Bone marrow (tissue), 2 donors: ENCODE data around the gene MARCHF10.
"Not testable (repeated sequence)": the region's sequence is repeated elsewhere in the genome, so short reads cannot be mapped to it uniquely, and the experiment has no call there.

Experiments used
- DNase-seq, 2 donors: peaks; one replicate each; lab custom pipeline; 2025; lab: John Stamatoyannopoulos, UW

Gene MARCHF10, protein sequence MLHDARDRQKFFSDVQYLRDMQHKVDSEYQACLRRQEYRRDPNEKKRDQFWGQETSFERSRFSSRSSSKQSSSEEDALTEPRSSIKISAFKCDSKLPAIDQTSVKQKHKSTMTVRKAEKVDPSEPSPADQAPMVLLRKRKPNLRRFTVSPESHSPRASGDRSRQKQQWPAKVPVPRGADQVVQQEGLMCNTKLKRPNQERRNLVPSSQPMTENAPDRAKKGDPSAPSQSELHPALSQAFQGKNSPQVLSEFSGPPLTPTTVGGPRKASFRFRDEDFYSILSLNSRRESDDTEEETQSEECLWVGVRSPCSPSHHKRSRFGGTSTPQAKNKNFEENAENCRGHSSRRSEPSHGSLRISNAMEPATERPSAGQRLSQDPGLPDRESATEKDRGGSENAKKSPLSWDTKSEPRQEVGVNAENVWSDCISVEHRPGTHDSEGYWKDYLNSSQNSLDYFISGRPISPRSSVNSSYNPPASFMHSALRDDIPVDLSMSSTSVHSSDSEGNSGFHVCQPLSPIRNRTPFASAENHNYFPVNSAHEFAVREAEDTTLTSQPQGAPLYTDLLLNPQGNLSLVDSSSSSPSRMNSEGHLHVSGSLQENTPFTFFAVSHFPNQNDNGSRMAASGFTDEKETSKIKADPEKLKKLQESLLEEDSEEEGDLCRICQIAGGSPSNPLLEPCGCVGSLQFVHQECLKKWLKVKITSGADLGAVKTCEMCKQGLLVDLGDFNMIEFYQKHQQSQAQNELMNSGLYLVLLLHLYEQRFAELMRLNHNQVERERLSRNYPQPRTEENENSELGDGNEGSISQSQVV

DNA sequence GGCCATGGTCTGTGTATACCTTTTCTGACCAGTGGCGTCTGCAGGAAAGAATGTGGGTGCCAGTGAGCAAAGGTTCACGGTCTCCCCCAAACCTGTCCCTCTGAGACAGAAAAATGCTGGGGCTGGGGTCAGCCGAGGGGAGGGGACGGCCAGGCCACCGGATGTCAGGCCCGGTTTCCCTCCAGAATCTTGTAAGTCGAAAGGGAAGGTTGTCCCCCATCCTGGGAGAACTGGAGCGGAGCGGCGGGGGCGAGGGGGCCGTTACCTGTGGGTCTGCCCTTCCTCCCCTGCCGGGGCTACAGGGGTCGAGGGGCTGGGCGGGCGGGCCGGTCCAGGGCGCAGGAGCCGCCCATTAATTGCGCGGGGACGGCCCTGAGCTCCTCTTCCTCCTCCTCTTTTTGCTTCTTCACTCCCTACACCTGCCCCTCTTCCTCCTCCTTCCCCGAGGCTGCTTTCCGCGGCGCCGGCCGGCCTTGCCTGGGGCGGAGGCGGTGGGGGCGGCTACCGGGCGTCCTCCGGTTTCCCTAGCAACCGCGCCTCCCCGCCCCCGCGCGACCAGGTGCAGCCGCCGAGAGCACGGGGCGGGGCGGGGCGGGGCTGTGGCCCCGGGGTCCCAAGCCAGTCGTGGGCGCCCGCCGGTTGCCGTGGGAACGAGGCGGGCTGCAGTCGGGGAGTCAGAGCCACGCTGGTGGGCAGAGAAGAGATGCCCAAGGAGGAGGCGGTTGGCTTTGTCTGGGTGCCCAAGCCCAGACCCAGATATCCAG, at the start of gene MARCHF10:
MARCHF10 (minus strand) TSS at position 503 of the 764 bp plus-strand sequence. CDS start 6,579 bp downstream, outside the sequence.
- DNase-seq: no peak

DNA sequence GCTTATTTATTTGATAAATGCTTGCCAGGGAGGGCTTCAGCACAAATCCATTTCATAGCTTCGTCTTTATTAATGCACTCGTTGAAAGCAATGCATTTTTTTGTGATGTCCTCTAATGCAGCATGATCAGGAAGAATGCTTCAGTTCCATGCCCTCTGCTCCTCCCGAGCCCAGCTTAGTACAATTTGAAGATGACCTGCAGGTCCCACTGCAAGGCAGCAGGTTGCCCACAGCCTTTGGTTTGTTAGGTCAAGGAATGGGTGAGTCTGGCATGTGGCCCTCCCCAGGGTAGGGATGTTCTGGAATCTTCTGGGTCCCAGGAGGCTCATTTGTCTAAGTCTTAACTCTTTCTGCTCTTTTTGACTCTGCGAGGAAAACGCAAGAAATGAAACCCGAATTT, 49.4 kb upstream of the MARCHF10 start:
- DNase-seq: no peak

DNA sequence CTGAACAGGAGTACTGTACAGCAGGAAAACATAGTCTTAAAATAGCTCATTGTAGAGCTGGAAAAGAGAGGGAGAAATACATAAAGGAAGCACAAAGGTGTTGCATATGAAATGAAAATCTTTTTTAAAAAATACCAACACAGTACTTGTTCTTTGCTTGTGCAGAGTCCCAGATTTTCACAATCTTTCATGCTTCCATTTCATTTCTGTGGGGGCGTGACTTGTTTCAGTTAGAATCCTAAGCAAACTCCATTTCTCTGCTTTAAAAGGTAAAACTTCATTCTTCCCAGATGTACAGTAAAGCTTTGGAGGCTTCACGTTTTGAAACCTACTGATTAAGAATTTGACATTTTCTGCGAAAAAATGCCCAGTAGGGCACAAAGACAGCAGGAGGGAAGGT, 48.5 kb upstream of the MARCHF10 start:
- no peak for DNase-seq

DNA sequence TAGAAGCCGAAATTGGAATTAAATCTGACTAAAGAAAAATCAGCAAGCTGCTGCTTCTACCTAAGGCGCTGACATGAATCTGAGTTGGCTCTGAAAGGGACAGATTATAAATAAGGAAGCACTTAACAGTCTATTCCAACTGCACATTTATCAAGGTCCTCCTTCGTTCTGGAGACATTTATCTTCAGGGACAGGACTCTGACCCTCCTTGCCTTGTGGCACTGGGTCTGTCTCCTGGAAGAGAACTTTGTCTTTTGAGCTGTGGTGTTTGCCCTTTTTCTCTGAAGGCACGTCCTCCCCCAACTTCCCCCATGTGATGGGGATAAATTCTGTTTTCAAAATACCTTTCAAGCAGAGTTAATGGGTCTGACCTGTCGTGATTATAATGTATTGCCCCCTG, 47.0 kb upstream of the MARCHF10 start:
- DNase-seq: no peak

DNA sequence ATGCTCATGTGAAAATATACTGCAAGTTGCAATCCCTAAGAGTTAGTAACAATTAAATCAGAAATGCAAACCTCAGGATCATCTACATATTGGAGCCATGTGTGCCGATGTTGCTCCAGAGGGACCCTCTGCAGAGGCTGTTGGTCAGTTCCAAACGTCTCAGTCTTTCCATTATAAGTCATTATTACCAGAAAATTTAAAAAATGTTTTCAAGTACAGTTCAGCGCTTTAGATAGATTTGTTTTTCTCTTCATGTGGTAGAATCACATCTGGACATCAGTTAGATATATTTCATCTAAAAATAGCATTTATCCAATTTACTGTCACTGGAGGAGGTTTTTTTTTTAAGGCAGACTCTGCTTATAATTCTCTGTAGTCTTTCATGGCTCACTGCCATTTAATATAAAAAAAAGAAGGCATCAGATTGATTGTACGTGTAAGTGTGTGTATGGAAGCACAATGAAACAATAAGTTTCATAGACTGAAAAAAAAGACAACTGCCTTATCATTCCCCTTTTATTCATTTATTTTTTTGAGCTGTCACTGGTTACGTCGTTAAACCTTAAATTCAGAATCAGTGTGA, 46.1 kb upstream of the MARCHF10 start:
- no peak for DNase-seq

DNA sequence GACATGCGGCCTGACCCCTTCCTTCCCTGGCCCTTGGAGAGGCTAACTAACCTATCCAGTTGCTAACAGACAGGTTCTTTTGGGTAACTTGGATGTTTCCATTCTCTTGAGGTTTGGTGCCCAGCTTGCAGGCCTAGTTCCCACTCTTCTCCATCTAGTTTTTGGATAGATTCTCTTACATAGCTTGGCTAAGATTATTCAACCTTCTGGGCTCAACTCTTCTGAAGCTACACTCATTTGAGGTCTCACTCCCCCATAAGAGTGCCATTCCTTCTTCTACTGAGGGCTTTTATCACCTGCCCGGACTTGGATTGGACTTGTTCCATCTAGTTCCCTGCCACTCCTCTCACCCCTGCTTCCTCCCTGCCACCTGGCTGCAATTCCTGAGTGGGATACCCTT, 44.1 kb upstream of the MARCHF10 start:
- DNase-seq: no peak

DNA sequence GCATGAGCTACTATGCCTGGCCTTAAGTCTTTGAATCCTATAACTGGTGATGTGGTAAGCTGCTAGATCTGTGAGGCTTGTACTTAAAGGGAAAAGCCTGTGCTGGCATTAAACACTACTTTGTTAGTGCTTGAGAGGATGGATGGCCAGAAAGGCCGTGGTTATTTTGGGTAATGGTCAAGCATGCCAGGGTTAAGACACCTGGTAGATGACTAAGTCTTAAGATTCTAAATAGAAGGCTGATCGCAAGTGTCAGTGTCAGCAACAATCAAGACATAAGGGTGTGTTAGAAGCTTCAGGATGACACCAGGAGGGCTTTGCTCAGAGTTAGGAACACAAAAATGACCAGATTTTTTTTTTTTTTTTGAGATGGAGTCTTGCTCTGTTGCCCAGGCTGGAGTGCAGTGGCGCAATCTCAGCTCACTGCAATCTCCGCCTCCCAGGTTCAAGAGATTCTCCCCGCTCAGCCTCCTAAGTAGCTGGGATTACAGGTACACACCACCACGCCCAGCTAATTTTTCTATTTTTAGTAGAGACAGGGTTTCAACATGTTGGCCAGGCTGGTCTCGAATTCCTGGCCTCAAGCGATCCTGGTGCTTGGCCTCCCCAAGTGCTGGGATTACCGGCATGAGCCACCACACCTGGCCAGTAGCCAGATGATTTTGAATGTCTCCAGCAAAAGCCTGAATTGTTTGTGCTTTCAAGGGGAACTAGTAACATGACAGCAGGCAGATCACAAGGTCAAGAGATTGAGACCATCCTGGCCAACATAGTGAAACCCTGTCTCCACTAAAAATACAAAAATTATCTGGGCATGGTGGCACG, 41.7 kb upstream of the MARCHF10 start:
- not testable (repeated sequence) for DNase-seq

DNA sequence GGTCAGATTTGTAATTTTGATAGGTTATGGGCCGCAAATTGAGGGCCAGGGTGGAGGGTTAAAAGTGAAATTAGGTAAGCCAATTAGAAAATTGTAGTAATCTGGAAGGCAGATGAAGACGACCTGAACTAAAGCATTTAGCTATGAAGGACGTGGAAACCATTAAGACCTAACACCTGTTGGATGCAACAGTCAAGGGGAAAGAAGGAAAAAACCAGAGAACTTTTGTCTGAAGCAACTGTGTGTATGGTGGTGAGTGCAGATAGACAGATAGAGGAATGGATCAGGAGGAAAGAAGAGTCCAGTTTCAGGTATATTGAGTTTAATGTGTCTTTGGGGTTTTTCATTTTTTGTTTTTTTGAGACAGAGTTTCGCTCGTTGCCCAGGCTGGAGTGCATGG, 40.2 kb upstream of the MARCHF10 start:
- no peak for DNase-seq

DNA sequence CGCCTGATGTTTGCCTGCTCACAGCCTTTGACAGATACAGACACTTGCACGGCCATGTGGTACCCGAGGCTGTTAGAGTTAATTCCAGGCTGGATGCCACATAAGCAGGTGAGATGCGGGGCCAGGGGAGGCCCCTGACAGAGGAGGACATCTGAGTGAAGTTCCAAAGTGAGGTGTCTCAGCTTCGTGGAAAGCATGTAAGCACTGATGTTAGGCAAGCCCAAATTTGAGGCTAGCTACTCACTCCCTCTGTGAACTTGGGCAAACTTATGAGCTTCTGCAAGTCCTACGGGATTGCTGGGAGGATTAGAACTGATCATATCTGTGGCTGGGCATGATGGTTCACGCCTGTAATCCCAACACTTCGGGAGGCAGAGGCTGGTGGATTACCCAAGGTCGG, 39.3 kb upstream of the MARCHF10 start:
- no peak for DNase-seq

DNA sequence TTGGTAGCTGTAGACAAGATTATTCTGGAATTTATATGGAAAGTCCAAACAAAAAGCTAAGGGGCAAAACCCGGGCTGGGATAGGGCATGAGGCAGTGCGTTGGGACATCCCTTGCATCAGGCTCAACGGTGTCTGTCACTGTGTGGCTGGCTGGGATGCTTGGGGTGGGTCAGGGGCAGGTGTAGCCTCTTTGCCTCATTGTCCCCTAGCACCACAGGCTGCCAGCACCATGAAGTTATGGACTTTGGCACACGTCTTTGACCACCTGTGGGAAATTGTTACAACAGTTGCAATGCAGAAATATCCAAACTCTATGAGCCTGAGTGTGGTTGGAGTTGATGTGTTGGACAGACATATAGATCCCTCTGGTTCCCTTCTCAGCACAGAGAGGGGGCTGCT, 32.8 kb upstream of the MARCHF10 start:
- no peak for DNase-seq

DNA sequence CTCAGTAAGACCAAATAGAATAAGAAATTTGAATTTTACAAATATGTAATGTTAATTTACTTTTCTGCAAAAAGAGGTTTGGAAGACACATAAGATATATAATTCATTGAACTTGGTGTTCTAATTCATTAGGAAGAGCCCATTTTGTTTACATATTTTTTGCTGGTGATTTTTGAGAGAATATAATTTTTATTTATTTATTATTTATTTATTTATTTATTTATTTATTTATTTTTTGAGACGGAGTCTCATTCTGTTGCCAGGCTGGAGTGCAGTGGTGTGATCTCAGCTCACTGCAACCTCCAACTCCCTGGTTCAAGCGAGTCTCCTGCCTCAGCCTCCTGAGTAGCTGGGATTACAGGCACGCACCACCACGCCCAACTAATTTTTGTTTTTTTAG, 25.7 kb upstream of the MARCHF10 start:
- not testable (repeated sequence) for DNase-seq

DNA sequence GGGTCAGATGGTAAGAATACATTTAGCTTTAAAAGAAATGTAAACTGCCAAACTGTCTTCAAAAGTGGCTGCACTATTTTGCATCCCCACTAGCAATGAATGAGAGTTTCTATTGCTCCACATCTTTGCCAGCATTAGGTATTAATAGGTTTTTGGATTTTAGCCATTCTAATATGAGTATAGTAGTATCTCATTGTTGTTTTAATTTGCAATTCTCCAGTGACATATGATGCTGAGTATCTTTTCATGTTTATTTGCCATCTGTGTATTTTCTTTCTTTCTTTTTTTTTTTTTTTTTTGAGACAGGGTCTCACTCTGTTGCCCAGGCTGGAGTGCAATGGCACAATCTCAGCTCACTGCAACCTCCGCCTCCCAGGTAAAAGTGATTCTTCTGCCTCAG, 24.3 kb upstream of the MARCHF10 start:
- no peak for DNase-seq

DNA sequence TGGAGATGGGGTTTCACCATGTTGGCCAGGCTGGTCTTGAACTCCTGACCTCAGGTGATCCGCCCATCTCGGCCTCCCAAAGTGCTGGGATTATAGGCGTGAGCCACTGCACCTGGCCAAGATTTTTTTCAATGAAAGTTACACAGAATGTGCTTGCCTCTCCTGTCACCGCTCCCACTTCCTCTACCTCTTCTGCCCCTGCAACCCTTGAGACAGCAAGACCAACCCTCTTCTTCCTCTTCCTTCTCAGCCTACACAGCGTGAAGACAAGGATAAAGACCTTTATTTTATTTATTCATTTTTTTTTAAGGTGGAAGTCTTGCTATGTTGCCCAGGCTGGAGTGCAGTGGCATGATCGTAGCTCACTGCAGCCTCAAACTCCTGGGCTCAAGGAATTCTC, 23.0 kb upstream of the MARCHF10 start:
- DNase-seq: not testable (repeated sequence)

DNA sequence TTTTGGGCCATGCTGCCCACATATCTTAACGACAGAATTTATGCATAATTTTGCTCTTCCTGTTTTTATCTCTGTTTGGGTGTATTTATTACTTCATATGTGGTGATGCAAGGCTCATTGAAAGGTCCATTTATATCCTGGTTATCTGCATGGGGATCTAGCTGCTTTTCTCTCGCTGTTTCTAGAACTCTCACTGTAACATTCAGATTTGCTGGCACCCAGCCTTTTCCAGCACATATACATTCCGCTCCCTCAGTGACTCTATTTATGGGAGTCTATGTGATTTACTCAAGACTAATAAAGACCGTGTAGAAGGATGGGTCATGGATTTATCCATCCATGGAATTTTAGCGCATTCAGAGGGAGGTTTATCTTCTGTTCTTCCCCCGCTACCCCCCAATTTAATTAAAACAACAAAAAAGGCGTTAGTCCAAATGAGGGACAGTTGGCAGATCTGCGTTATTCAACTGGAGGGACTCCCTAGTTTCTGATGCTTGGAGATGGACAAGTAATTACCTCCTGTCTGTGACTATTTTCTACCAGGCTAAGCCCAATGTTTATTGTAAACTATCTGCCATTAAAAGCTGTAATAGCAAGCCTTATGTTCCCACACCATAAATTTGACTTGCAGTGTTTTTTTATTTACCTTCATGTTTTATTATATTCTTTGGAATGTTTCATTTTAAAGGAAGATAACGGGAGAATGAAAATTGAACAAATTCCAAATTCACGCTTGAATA, 19.8 kb upstream of the MARCHF10 start:
- peak in 1 of 2 donors; percentile 56 for DNase-seq

DNA sequence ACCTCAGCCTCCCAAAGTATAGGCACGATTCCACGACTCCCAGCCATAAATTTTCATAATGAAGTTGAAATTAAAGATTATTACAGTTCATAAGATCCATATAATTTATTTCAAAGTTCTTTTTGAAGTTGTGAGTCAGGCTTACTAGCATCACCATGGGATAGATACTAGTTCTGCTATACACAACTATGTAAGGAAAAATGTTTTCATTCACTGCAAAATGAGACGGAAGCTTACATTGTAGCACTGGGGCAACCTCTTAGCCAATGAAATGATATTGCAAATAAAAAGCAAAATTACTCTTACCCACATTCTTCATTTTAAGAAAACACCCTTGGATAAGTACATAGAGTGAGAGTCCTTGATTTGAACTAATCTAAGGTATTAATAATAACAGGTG, 18.8 kb upstream of the MARCHF10 start:
- DNase-seq: no peak

DNA sequence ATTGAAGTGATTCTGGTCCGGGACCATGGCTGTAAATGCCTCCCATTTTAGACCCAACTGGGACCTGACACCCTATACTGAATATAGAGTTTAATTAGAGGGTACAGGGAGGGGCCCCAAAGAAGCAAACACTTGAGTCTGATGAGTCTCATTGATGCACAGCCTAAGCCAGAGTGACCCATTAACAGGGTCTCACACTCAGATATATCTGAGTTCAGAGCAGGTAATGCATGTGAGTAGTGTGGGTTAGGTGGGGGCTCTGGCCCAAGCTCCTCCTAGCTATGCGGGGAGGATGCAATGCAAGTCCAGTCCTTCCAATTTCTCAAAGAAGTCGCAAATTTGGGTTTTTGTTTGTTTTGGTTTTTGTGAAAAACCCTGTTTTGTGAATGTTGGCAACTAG, 17.1 kb upstream of the MARCHF10 start:
- no peak for DNase-seq

DNA sequence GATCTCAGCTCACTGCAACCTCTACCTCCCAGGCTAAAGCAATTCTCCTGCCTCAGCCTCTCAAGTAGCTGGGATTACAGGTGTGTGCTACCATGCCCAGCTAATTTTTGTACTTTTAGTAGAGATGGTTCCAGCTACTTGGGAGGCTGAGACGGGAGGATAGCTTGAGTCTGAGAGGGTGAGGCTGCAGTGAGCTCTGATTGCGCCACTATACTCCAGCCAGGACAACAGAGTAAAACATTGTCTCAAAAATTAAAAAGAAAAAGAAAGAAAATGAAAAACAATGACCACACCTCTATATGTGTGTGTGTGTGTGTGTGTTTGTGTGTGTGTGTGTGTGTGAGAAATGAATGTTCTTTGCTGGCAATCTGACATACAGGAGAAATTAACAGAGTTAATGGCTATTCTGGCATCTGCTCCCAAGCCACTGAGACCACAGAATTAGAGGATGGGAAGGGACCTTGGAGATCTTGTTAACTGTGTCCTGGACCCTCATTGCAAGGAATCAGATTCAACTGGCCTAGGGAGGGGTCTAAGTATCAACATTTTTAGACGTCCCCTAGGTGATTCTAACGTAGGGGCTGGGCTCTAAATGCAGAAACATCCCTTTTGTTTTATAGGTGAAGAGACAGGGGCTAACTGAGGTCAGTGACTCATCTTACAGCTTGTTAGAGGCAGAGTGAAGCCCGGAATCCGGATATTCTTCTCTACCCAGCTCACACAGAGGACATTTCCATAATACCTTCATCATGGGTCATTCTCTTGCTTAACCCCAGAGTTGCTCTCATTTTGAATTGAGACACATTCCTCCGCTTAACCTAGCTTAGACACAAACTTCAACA, 16.4 kb upstream of the MARCHF10 start:
- DNase-seq: no peak

DNA sequence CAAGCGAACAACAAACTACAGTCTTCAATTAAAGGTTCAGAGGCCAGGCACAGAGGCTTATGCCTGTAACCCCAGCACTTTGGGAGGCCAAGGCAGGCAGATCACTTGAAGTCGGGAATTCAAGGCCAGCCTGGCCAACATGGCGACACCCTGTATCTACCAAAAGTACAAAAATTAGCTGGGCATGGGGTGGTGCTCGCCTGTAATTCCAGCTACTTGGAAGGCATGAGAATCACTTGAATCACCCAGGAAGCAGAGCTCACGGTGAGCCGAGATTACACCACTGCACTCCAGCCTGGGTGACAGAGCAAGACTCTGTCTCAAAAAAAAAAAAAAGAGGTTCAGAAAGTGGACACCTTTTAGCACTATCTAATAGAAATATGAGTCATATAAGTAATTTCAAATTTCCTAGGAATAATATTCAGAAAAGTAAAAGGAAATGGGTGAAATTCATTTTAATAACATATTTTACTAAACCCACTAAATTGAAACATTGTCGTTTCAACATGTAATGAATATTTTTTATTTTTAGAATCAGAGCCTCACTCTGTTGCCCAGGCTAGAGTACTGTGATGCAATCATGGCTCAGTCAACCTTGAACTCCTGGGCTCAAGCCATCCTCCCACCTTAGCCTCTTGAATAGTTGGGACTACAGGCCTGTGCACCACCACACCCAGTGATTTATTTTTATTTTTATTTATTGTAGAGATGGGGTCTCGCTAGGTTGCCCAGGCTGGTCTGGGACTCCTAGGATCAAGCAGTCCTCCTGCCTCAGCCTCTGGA, 15.2 kb upstream of the MARCHF10 start:
- DNase-seq: no peak
